ENCODE measurements around the gene TTLL8.

TTLL8 gene

GRCh38 chr22:50040717-50041116, 17.4 kb downstream of the TTLL8 start:
- DNase-seq = no peak

GRCh38 chr22:50039669-50040443, 18.2 kb downstream of the TTLL8 start:
- DNase-seq = no peak

GRCh38 chr22:50035976-50036724, 21.9 kb downstream of the TTLL8 start:
- DNase-seq = no peak

- DNase-seq = no peak
These were observed 22.8 kb downstream of the TTLL8 start for GRCh38 chr22:50035131-50035881.

- DNase-seq = no peak
These were observed 23.7 kb downstream of the TTLL8 start for GRCh38 chr22:50034126-50035081.

- DNase-seq = no peak
These were observed 25.0 kb downstream of the TTLL8 start for GRCh38 chr22:50032941-50033601.

GRCh38 chr22:50032109-50032871, 25.8 kb downstream of the TTLL8 start:
- DNase-seq = no peak

GRCh38 chr22:50031189-50032091, 26.7 kb downstream of the TTLL8 start:
- DNase-seq = no peak

- peak; percentile 80 for DNase-seq
These were observed 27.6 kb downstream of the TTLL8 start for GRCh38 chr22:50030297-50031188.

- peak; percentile 49 for DNase-seq
These were observed 30.2 kb downstream of the TTLL8 start for GRCh38 chr22:50027639-50028537.

- no peak for DNase-seq
These were observed 32.1 kb downstream of the TTLL8 start for GRCh38 chr22:50025993-50026392.

- no peak for DNase-seq
These were observed 35.8 kb downstream of the TTLL8 start for GRCh38 chr22:50022171-50022819.

GRCh38 chr22:50020606-50021005, 37.5 kb downstream of the TTLL8 start:
- DNase-seq = no peak

- DNase-seq = no peak
These were observed 38.8 kb downstream of the TTLL8 start for GRCh38 chr22:50019316-50019715.

GRCh38 chr22:50018608-50019285, 39.4 kb downstream of the TTLL8 start:
- peak; percentile 26 for DNase-seq

GRCh38 chr22:50017701-50018224, 40.3 kb downstream of the TTLL8 start:
- no peak for DNase-seq

Data from activated gamma-delta T cell treated with Interleukin-2 at 50 U/mL for 16 hours (primary cell).